ENCODE data around the gene REPIN1. TPM values are rescaled to one million over a fixed set of nuclear protein-coding genes. Genes with fewer than 3 reads are reported as not detected.

REPIN1 gene
- total RNA-seq, 1 donor from 2014 or later = 44.9 TPM

DNA sequence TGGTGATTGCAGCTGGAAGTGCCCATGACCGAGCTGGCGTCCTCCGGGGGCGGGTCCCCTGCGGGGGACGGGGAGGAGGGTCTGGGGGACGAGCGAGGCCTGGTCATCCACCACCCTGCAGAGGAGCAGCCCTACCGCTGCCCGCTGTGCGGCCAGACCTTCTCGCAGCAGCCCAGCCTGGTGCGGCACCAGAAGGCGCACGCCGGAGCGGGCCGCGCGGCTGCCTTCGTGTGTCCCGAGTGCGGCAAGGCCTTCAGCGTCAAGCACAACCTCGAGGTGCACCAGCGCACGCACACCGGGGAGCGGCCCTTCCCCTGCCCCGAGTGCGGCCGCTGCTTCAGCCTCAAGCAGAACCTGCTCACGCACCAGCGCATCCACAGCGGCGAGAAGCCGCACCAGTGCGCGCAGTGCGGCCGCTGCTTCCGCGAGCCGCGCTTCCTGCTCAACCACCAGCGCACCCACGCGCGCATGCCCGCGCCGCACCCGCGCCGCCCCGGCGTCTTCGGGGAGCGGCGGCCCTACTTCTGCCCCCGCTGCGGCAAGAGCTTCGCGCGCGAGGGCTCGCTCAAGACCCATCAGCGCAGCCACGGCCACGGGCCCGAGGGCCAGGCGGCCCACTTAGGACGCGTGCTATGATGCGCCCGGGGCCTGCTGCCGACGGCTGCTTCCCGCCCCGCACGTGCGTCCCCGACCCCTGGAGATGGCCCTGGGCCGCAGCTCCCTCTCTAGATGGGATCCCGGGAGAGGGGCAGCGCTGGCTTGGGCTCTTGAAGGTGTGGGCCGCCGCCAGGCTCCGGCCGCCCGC, 39.2 kb downstream of the REPIN1 start:
- ATAC-seq = no peak

DNA sequence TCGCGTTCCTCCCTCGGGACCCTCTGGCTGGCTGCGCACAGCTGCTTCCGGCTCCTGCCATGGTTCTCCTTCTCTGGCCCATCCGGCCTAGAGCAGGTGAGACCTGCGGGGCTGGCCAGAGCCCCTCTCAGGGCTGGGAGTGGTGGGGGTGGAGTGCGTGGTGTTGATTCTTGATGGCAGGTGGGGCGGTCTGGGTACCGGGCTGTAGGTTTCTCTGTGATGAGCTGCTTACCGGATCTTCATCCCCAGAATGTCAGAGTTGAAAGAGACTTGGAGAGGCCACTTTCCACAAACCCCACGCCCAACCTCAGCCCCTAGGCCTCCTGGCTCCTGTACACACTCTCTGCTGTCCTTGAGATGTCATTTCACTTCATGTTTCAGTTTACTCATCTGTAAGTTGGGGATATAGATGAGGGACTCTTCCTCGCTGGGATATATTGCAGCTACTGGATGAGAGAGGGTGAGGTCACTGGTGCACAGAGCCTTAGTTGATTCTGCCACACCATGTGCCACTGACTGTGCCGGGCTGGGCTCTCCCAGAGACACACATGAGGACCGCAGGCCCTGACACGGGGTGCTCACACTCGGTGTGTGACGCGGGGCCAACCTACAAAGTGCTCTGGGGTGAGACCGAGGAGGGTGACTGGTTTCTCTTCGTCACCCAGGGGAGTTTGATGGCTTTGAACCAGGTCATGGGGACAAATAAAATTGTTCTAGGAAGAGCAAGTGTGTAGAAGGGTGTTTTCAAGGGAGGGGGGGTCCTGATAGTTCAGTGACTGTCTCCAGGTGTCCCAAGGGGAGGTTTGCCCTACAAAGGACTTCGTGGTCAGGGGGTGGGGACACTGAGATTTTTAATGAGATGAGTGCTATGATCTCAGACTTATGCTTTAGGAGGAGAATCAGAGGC, 40.0 kb downstream of the REPIN1 start:
- ATAC-seq = no peak

- ATAC-seq = no peak
Measured at GRCh38 chr7:150409300-150410030, 40.8 kb downstream of the REPIN1 start.

DNA sequence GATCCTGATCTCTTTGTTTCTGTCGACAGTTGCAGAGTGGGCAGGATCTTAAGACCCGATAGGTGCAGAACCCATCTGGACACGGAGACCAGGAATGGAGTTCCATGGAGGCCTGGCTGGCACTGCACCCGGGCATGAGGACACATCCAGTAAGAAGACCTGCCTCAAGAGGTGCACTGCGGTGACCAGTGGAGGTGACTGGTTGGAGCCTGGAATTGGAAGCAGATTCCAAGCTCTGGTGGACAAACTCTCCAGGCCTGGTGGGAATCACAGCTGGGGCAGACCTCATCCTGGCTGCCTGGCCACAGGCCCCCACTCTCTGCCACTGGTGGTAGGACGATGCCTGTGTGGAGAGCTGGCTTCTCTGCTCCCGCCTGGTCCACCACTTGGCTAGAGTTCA, 41.5 kb downstream of the REPIN1 start:
- ATAC-seq = no peak

GRCh38 chr7:150410680-150411346, 42.2 kb downstream of the REPIN1 start:
- ATAC-seq = no peak

DNA sequence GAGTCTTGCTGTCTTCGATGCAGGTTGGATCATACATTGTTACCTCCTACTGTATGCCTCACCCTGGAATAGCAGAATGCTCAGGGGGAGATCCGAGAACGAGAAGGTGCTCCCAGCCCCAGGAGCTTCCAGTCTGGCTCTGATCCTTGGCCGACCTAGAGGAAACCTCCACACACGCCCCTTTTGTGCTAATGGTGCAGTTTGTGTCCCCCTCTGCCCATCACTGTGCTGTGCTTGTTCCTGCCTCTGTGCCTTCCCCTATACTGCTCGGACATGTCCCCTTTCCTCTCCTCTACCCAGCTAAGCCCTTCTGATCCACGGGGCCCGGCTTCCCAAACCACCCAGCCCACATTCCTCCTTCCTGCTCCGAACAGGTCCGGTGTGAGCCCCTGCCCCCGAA, 43.0 kb downstream of the REPIN1 start:
- no peak for ATAC-seq

DNA sequence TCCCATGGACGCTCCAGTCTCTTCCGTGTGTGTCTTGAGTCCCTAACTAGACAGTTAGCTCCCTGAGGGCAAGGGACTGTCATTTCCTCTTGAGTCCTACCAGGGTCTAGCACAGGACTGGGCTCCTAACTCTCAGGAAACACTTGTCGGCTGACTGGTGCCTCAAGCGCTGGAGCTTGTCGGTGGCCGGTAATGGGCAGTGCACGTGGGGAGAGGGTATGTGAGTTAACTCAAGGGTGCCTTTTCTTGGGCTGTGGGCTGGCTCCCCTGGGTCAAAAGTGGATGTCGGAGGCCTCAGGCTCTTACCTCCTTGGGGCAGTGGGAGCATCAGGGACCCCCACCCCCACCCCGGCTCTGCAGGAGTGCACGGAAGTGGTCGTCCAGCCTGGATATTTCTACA, 43.4 kb downstream of the REPIN1 start:
- no peak for ATAC-seq

- no peak for ATAC-seq
Measured at GRCh38 chr7:150412518-150413488, 44.2 kb downstream of the REPIN1 start.

GRCh38 chr7:150413640-150414081, 45.0 kb downstream of the REPIN1 start:
- ATAC-seq = no peak

GRCh38 chr7:150415161-150416153, 46.8 kb downstream of the REPIN1 start:
- ATAC-seq = no peak

DNA sequence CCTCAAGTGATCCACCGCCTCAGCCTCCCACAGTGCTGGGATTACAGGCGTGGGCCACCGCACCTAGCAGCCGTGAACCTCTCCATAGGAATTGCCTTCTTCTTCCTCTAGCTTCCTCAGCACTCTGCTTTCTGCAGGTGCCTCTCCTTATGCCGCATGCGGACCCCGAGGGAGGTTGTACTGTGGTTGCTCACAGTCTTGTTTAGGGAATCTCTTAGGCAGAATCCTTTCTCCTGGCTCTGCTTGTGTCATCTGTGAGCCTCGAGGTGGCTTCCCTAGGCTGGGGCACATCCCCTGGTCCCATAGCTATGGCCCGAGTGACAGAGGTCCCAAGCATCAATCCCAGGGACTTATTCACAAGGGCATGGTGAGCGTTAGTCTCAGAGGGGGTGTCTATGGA, 48.6 kb downstream of the REPIN1 start:
- no peak for ATAC-seq

GRCh38 chr7:150417863-150418262, 49.2 kb downstream of the REPIN1 start:
- ATAC-seq = no peak

DNA sequence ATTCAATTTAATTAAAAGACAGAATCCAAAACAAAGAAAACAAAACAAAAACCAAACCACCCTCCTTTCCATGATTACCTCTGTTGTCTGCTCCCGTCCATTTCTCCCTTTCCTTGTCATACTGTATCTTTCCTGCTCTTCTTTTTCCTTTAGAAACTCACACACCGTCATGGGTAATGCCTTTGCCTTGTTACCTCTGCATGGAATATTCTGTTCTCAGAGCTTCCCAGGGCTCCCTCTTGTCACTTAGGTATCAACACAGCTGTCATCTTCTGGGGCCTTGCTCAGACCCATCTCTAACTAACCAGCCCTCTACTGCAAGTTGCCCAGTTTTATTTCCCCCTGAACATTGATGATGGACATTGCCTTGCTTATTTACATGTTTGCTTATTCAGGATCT, 51.6 kb downstream of the REPIN1 start:
- ATAC-seq = no peak

DNA sequence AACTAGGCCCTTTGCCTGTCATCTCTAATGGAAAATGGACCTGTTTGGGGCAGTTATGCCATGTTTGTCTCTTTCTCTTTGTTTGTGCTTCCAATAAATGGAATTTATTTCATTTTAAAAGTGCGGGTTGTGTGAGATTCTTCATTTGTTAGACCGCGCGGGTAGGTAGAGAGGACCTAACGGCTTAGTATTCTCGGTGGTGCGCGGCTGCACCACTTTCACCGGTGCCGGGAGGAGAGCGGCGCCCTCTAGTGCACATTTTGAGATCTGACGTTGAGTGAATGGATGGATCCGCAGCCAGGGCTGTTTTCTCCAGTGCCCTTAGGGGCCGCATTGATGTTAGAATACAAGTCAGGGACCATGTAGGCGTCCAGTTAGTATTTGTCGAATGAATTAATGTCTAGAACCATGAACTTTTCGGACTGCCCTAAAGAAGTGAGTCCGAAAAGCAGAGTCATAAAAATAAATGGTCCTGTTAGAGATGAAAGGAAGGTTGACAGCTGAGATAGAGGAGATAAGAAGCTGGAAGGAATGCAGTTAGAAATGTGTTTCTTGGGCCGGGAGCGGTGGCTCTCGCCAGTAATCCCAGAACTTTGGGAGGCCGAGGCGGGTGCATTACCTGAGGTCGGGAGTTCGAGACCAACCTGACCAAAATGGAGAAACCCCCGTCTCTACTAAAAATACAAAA, 52.5 kb downstream of the REPIN1 start:
- ATAC-seq = peak; percentile 90

DNA sequence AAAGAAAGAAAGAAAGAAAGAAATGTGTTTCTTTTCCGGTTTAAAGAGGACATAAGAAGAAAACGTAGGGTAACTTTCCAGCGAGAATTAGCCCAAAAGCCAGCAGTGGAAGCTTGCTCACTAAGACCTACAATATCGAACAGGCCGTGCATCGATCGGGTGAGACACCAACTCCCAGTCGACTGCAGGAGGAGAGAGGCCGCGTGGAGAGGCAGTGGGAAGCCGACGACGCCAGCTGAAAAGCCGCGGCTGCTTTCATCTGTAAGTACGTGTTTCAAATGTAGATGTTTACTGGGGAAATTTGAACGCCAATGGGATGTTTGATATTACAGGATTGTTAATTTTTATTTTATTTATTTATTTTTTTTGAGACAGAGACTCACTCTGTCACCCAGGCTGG, 53.2 kb downstream of the REPIN1 start:
- no peak for ATAC-seq

All from esophagus mucosa (tissue), 1 donor.